Esophagus muscularis mucosa (tissue), 4 donors: ENCODE measurements around the gene SPARC. TPM values are rescaled to one million over a fixed set of nuclear protein-coding genes. Genes with fewer than 3 reads are reported as not detected.
A peak's percentile ranks its signal among the peaks of the same experiment; 100 is the strongest.

Source experiments
- DNase-seq: peaks from one replicate; pipeline ENCODE4 v3.0.0-alpha.2; 2017; ENCODE audit errors: extremely low spot score
- H3K27ac ChIP-seq, 4 donors: fragments of 200-600 bp; sonication (generic); replicated peaks in 1 of 4; 1 replicate in 3 of 4; 2 replicates in 1 of 4; pipeline ENCODE4 v1.5.1; 2016 to 2019; ENCODE audit warnings: mild to moderate bottlenecking in 1 of 4
- H3K27me3 ChIP-seq, 4 donors: fragments of 200-600 bp; sonication (generic); one replicate each; pipeline versions ENCODE4 v1.5.1 to v1.6.0; 2016 to 2019
- H3K36me3 ChIP-seq, 4 donors: fragments of 200-600 bp; sonication (generic); one replicate each; pipeline ENCODE4 v1.5.1; 2016 to 2019
- H3K4me1 ChIP-seq, 4 donors: fragments of 200-600 bp; sonication (generic); one replicate each; pipeline ENCODE4 v1.5.1; 2016 to 2019
- H3K4me3 ChIP-seq, 4 donors: fragments of 200-600 bp; sonication (generic); 1 replicate in 2 of 4; 2 replicates in 2 of 4; pipeline ENCODE4 v1.5.1; 2016 to 2019; ENCODE audit warnings: mild to moderate bottlenecking in 4 of 4, moderate library complexity in 1 of 4
- H3K9me3 ChIP-seq, 4 donors: fragments of 200-600 bp; sonication (generic); 1 replicate in 3 of 4; 2 replicates in 1 of 4; pipeline ENCODE4 v1.5.1; 2016 to 2019
- EP300 ChIP-seq: sonication (generic); formaldehyde crosslinking; IDR thresholded peaks from one replicate; pipeline ENCODE4 v1.6.1; 2017; ENCODE audit warnings: antibody characterized with exemption
- POLR2A ChIP-seq: fragments of 450-650 bp; IDR thresholded peaks from one replicate; pipeline ENCODE4 v1.6.1; 2017; ENCODE audit warnings: antibody characterized with exemption, moderate library complexity, mild to moderate bottlenecking, low read depth
- POLR2AphosphoS5 ChIP-seq, 2 donors: sonication (generic); formaldehyde crosslinking; IDR thresholded peaks; one replicate each; pipeline ENCODE4 v1.6.1; 2017; ENCODE audit warnings: antibody characterized with exemption in 2 of 2
- WGBS: methylation state at CpG from one replicate; pipeline ENCODE4 v1.1.5; 2018; 5-methylcytosine and 5-hydroxymethylcytosine counted together
- intact Hi-C: fragments of 100-400 bp; cut with DNase I; formaldehyde crosslinking; loops from one replicate; pipeline ENCODE4 v1.15.1; 2023
- total RNA-seq, 4 donors: library from RNA; depleted of rRNA; stranded (reverse); fragments of >200 nt; gene quantifications; one replicate each; pipeline versions ENCODE4 v1.1.0 to v1.2.1, GENCODE V29; 2016
- TF ChIP-seq, protein P1 (sequence below), 3 experiments: fragments of 200-600 bp in 2 of 3; fragments of 450-650 bp in 1 of 3; sonication (generic) in 2 of 3; IDR thresholded peaks; one replicate each; pipeline ENCODE4 v1.5.1; 2017 to 2019; ENCODE audit warnings: antibody characterized with exemption in 3 of 3, mild to moderate bottlenecking in 2 of 3, moderate library complexity in 1 of 3

SPARC gene
- total RNA-seq, 4 donors from 2014 or later = 269 to 875 (median 432) TPM

DNA sequence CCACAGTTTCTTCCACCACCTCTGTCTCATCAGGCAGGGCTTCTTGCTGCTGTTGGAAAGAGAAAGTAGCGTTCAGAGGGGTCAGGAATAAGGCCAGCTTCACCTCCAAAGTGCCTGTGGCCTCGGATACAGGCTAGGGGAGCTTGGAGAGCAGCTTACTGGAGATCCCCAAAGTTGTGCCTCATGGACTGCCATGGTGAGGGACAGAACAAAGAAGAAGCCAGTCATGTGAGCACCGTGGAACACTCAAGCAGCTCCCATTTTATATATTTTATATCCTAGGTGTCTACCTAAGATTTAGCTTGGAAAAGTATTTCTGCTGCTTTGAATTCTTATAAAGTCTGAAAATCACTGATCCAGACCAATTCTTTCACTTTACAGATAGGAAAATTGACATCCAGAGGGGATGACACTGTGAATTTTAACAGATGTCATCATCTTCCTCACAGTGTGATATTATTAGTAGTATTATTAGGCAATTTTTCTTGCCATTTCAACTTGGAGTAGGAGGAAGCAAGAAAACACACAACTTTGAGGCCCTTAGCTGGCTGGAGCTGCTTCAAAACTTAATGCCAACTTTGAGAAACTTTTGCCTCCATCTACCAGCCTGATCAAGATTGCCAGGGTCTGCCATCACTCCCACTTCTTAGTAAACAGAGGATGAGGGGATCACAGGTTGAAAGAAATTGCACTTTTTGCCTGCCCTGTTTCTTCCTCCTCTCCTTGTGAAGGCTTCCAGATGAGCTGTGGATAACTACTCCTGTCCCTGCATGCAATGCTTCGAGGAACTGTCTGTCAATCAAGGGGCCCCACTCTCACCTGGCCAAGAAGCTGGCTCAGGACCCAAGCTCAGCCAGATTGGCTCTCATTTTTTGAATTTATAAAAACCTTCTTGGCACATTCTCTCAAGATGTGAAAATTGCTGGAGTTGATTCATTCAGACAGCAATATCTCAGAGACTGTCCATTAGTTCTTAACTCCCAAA lies 11.8 kb downstream of the SPARC start:
- H3K27me3 ChIP-seq = no peaks in the 10 kb centered on the region
- intact Hi-C loops = no loop called here
- TF ChIP-seq POLR2AphosphoS5 (IDR thresholded peaks at IDR 0.05) (no peak), EP300 (no peak), POLR2A (no peak)
- TF ChIP-seq, protein P1, sequence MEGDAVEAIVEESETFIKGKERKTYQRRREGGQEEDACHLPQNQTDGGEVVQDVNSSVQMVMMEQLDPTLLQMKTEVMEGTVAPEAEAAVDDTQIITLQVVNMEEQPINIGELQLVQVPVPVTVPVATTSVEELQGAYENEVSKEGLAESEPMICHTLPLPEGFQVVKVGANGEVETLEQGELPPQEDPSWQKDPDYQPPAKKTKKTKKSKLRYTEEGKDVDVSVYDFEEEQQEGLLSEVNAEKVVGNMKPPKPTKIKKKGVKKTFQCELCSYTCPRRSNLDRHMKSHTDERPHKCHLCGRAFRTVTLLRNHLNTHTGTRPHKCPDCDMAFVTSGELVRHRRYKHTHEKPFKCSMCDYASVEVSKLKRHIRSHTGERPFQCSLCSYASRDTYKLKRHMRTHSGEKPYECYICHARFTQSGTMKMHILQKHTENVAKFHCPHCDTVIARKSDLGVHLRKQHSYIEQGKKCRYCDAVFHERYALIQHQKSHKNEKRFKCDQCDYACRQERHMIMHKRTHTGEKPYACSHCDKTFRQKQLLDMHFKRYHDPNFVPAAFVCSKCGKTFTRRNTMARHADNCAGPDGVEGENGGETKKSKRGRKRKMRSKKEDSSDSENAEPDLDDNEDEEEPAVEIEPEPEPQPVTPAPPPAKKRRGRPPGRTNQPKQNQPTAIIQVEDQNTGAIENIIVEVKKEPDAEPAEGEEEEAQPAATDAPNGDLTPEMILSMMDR (IDR thresholded peaks at IDR 0.05) = no peak
- H3K4me1 ChIP-seq = peaks cover 95 to 100% (median 99%) of the 10 kb centered on the region in 4 donors
- H3K27ac ChIP-seq = peak overlapping the region; percentile 79 to 86 (median 84)
- H3K4me3 ChIP-seq = no peak overlapping the region
- no peak for DNase-seq
- 64% methylated on average over 4 of the region's 4 CpGs for WGBS
- H3K36me3 ChIP-seq = peaks cover 14 to 68% (median 46%) of the 10 kb centered on the region in 4 donors
- no peaks in the 10 kb centered on the region for H3K9me3 ChIP-seq

DNA sequence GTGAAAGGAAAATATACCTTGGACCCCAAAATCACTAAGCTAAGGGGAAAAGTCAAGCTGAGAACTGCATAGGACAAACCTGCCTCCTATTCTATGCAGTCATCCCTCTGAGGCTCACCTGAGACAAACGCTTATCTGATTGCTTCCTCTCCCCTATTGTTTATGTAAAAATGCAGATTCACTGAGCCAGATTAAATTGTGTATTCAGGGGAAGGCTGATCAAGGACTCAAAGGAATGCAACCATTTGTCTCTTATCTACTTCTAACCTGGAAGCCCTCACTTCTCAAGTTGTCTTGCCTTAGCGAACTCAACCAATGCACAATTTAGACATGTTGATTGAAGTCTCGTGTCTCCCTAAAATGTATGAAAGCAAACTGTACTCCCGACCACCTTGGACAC lies 13.3 kb downstream of the SPARC start:
- intact Hi-C loops = no loop called here
- H3K9me3 ChIP-seq = no peaks in the 10 kb centered on the region
- H3K27me3 ChIP-seq = no peaks in the 10 kb centered on the region
- peaks cover 89 to 98% (median 93%) of the 10 kb centered on the region in 4 donors for H3K4me1 ChIP-seq
- no peak for DNase-seq
- WGBS = 64% methylated on average over 4 of the region's 4 CpGs
- TF ChIP-seq POLR2A = no peak
- no peak for TF ChIP-seq POLR2AphosphoS5 (IDR thresholded peaks at IDR 0.05)
- TF ChIP-seq, protein P1 (IDR thresholded peaks at IDR 0.05) = no peak
- TF ChIP-seq EP300 = no peak
- H3K36me3 ChIP-seq = peaks cover 28 to 79% (median 61%) of the 10 kb centered on the region in 4 donors
- peak overlapping the region; percentile 79 to 86 (median 84) for H3K27ac ChIP-seq
- no peak overlapping the region for H3K4me3 ChIP-seq

DNA sequence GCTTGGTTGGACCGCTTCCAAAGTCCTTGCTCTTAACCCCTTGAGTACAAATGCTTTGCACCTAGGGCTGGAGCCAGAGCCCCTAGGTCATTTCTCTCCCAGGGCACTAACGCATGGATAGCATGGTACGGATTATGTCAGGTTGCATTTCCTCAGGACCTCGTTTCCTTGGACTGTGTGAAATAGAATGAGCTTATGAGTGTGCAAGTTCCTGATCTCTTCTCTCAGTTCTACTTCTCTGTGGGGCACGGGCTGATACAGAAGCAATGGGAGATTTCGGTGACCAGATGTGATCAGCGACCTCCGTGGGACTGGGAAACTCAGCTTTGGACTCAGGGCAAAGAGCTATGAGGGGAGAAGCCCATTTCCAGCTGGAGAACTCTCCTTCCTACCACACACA lies 14.2 kb downstream of the SPARC start:
- Histone ChIP-seq H3K9me3 (no peaks in the 10 kb centered on the region), H3K27ac (peak overlapping the region; percentile 79 to 86 (median 84)), H3K4me3 (no peak overlapping the region), H3K36me3 (peaks cover 30 to 82% (median 68%) of the 10 kb centered on the region in 4 donors), H3K4me1 (peaks cover 86 to 97% (median 89%) of the 10 kb centered on the region in 4 donors), H3K27me3 (no peaks in the 10 kb centered on the region)
- DNase-seq = no peak
- intact Hi-C loops = no loop called here
- 75% methylated on average over 8 of the region's 8 CpGs for WGBS
- TF ChIP-seq EP300 (no peak), POLR2AphosphoS5 (IDR thresholded peaks at IDR 0.05) (no peak), POLR2A (no peak)
- TF ChIP-seq, protein P1 (IDR thresholded peaks at IDR 0.05) = no peak

DNA sequence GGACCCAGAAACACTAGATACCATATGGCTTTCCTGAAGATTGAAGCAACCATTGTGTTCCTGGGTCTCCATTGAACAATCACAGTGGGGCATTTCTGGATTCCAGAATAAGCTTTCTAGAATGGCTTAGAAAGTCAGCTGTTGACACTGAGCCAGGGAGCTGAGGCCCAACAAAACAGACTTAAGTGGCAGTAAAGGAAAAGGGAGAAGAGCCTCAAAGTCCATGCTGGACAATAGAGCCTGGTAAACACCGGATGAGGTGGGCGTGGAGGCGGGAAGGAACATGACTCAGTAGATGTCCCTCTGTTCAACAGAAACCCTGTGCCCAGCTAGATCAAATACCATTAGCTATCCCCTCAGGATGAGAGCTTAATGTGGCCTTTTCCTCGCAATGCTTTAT lies 14.8 kb downstream of the SPARC start:
- no peaks in the 10 kb centered on the region for H3K27me3 ChIP-seq
- H3K4me3 ChIP-seq = no peak overlapping the region
- H3K9me3 ChIP-seq = no peaks in the 10 kb centered on the region
- 72% methylated on average over 4 of the region's 4 CpGs for WGBS
- H3K27ac ChIP-seq = peak overlapping the region; percentile 79 to 86 (median 84)
- TF ChIP-seq, protein P1 (IDR thresholded peaks at IDR 0.05) = no peak
- TF ChIP-seq EP300 (no peak), POLR2AphosphoS5 (IDR thresholded peaks at IDR 0.05) (peak; percentile 47 to 64)
- peaks cover 86 to 97% (median 89%) of the 10 kb centered on the region in 4 donors for H3K4me1 ChIP-seq
- peaks cover 30 to 83% (median 74%) of the 10 kb centered on the region in 4 donors for H3K36me3 ChIP-seq
- intact Hi-C loops = no loop called here
- no peak for DNase-seq
